Epidermal melanocyte (primary cell): Measurements from ENCODE around the gene CDKN2B.

ENCODE experiments used
- DNase-seq: peaks from one replicate; pipeline ENCODE4 v3.0.0; 2011; ENCODE audit warnings: low spot score; ENCODE audit not compliant: insufficient read length

CDKN2B gene

GRCh38 chr9:22035591-22036011, 26.5 kb upstream of the CDKN2B start:
- DNase-seq, result no peak

DNA sequence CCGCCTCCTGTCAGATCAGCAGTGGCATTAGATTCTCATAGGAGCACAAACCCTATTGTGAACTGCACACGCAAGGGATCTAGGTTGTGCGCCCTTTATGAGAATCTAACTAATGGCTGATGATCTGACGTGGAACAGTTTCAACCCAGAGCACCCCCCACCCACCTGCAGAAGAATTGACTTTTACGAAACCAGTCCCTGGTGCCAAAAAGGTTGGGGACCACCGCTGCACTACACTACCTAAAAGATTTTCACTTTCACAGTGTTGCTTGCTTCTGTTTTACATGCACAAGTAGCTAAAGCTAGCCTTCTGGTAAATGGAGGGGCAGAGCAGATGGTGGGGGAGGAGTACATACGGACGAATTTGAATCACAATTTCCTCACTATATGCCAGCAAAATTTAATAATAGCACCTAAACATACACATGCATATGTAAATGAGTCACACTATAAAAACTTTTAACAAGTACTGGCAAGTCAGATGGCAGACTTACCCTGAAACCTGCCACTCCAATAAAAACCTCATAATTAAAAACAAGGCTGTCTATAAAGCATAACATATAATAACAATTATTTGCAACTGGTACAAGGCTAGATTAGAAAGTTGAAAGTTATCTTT, 24.0 kb upstream of the CDKN2B start:
- DNase-seq, result no peak

- no peak for DNase-seq
Measured at GRCh38 chr9:22031655-22032411, 22.7 kb upstream of the CDKN2B start.

DNA sequence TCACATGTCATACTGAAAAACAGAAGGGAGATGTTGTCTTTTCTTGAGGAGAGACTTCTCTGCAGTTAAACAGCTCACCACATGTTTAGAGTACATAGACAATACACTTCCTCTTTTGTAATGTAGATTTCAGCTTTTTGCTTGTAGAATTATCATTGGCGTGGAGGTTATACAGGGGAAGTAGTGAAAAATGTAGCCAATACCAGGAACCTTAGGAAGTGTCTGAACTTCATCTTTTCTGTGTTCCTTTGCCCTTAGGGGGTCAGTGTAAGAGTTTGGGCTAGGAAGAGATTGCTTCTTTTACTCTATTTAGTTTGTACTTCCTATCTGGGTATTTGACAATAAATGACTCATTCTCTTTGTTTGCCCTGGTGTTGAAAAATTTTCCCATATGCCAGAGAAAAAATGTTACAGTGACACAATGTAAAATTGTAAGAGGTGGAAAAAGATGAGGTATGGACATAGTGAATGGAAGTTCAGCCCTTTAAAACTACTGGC, 21.0 kb upstream of the CDKN2B start:
- DNase-seq, result no peak

- DNase-seq, result no peak
Measured at GRCh38 chr9:22029231-22029630, 20.1 kb upstream of the CDKN2B start.

GRCh38 chr9:22028394-22028793, 19.3 kb upstream of the CDKN2B start:
- no peak for DNase-seq

- no peak for DNase-seq
Measured at GRCh38 chr9:22026696-22027095, 17.6 kb upstream of the CDKN2B start.

DNA sequence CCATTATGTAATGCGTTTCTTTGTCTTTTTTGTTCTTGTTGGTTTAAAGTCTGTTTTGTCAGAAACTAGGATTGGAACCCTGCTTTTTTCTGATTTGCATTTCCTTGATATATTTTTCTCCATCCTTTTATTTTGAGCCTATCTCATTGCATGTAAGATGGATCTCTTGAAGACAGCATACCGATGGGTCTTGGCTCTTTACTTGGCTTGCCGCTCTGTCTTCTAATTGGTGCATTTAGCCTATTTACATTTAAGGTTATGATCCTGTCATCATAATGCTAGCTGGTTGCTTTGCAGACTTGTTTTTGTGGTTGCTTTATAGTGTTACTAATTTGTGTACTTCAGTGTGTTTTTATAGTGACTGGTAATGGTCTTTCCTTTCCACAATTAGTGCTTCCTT, 13.3 kb upstream of the CDKN2B start:
- no peak for DNase-seq

DNA sequence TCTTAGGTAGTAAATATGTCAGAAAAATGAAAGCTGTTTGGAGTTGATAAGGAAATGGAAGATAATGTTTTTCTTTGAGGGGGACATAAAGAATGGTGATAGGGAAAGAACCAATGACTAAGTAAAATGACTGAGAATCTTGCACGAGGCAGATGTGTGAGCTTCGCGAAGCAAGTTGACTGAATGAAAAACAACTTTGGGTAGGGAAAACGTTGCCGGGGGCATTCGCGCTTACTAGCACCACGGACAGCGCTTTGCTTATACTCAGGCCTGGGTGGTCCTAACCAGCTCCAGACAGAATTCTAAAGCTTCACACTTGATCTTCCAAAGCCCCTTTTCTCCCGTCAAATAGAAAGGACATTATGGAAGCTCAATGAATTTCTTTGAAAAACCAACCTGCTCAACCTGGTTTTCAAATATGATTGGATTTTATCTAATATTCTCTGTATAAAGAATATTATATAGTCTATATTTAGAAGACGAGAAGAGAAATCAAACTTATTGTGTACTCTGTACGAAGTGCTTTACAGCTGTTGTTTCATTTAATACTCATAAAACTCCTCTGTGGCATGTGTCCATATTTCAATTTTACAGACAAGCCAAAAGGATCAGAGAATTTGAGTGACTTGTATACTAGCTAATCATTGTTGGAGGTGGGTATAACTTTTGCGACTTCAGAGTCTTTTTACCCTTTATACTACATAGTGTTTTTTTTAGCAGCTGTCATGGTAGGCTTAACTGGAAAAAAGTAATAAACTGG, 1.9 kb upstream of the CDKN2B start:
- DNase-seq, result no peak

DNA sequence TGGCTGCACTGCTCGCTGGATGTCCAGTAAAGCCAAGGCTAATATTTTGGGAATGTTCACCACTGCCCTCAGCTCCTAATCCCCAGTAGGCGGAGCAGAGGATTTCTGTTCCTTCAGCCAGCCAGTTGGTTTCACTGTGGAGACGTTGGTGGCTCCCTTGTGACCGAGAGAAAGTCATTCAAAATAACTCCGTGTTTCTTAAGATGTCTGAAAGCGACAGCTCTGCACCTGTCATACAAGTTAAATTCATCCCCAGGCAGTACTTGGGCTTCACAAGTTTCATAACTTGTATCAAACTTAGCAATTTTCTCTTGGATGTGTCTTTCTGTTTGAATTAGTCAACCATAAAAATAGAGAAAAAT, 382 bp upstream of the CDKN2B start:
- DNase-seq, result no peak

GRCh38 chr9:22008384-22008716, 755 bp downstream of the CDKN2B start:
- no peak for DNase-seq

GRCh38 chr9:22005702-22006606, 3.2 kb downstream of the CDKN2B start:
- no peak for DNase-seq

GRCh38 chr9:22005021-22005701, 3.9 kb downstream of the CDKN2B start:
- DNase-seq, result no peak

DNA sequence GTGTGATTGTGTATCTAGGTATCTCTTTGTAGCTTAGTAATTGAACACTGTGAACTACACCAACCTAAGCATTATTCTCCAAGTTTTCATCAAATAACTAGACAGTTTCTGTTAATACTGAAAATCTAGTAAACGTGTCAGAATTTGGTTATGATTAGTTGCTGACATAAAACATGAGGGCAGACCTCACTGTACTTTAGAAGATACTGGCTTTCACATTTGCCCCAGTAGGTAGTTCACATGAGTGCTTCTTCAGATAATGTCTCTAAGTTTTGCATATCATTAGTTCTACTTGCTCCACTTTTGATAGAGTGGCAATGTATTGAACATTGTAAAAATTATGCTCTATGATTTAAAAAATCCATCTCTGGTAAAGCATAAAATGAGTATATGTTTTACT, 7.1 kb downstream of the CDKN2B start:
- no peak for DNase-seq

GRCh38 chr9:21998026-21998425, 11.1 kb downstream of the CDKN2B start:
- no peak for DNase-seq

DNA sequence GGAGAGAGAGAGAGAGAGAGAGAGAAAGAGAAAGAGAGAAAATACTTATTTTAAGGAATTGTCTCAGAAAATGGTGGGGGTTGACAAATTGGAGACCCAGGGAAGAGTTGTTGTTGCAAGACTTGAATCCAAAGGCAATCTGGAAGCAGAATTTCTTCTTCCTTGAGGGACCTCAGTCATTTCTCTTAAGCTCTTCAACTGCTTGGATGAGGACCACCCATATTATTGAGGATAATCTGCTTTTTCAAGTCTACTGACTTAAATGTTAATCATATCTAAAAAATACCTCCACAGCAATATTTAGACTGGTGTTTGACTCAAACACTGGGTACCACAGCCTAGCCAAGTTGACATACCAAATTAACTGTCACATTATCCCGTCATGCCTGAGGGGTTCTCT, 11.6 kb downstream of the CDKN2B start:
- no peak for DNase-seq

DNA sequence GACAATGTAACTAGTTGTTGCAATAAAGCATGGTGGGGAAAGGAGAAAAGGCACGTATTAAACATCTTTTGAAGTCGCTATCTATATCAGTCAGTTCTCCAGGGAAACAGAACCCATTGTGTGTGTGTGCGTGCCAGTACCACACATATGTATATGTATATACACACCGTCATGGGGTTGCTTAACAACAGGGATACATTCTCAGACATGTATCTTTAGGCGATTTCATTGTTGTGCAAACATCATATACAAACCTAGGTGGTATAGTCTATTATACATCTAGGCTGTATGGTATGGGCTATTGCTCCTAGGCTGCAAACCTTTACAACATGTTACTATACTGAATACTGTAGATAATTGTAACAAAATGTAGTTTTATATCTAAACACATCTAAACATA, 12.2 kb downstream of the CDKN2B start:
- no peak for DNase-seq

DNA sequence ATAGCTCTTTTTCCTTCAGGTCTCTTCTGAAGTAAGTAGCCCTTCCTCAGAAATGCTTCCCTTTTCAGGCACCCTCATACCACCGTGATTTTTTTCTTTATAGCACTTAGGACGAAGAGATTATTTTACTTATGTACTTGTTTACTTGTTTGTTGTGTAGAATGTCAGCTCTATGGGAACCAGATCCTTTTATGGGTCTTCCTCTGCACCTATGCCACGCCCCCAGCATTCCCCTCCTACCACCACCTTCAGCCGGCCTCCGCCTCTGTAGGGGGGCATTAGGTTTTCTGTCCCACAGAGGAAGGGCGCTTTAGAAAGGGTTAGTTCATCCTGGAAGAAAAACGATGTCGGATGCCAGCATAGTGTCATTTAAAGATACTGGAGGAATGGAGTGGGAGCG, 12.7 kb downstream of the CDKN2B start:
- no peak for DNase-seq

DNA sequence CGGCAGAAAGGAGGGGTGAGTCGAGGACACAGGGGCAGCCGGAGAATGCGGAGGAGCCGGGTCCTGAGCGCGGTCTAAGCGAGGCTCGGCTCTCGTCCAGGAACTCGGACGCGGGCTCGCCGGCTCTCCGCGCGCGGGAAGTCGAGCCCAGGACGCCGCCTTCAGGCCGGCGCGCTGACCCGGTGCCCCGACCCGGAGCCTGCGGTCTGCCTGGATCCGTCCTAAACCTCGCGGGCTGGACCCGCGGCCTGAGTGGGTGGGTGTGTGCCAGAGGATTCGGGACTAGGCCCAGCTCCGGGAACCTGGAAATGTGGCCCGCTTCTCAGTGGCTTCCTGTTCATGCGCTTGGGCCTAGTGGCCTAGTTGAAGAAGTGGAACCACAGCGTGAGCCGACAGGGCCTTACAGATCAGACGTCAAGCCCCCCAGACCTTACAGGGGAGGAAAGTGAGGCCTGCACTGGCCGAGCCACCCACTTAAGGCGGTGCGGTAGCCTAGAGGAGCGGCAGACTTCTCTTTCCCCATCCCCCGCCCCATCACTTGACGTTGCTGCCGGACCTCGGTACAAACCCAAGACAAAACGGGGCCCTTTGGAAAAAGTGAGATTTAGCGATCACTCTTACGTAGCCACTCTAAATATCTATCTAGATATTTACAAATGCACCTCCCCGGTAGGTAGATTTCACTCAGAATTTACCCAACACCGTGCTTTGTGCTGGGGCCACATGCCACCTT, 13.3 kb downstream of the CDKN2B start:
- DNase-seq, result no peak

DNA sequence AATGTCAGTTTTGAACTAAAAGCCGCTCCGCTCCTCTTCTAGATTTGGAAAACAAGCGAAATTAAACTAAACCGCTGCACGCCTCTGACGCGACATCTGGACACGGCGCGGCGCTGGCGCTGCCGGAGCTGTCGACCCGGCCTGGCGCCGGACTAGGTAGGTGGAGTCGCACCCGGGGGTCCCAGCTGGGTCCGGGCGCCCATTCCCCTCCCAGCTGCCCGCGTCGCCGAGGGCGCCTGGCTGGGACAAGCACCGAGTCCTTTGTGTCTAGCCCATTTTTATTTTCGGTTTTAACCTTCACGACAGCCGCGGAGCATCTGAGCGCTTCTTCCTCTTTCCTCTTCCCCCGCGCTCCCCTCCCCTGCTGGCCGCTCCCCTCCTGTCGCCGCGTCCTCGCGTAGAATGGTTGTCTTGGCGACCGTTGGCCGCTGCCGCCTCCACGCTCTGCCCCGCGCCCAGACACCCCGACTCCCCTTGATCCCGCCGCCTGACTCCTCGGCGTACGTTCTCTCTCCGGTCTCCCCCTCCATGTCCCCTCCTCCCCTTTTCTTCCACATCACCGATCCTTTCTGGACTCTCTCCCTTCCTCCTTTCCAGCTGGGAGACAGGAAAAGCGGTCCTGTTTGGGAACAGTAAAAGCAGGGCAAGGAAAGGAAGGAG, 14.0 kb downstream of the CDKN2B start:
- DNase-seq, result no peak
